Chondrocyte (in vitro differentiated cells): Measurements from ENCODE around the gene PSIP1. TPM values are rescaled to one million over a fixed set of nuclear protein-coding genes. Genes with fewer than 3 reads are reported as not detected.

Source experiments
- DNase-seq: peaks from one replicate; pipeline ENCODE4 v3.0.0; 2021; ENCODE audit warnings: mixed read lengths, low spot score
- H3K27ac Mint-ChIP-seq: one replicate; pipeline ENCODE4 v1.8.0; 2021; ENCODE audit warnings: mild to moderate bottlenecking, moderate library complexity, mixed read lengths; ENCODE audit not compliant: unreplicated experiment
- H3K27me3 Mint-ChIP-seq: 2 replicates; pipeline ENCODE4 v1.8.0; 2021; ENCODE audit warnings: low read depth, mixed read lengths
- H3K36me3 Mint-ChIP-seq: 2 replicates; pipeline ENCODE4 v1.8.0; 2021; ENCODE audit warnings: low read depth, mixed read lengths
- H3K4me1 Mint-ChIP-seq: 2 replicates; pipeline ENCODE4 v1.8.0; 2021; ENCODE audit warnings: low read depth, mild to moderate bottlenecking, mixed read lengths
- H3K4me3 Mint-ChIP-seq: one replicate; pipeline ENCODE4 v1.8.0; 2021; ENCODE audit warnings: mild to moderate bottlenecking, moderate library complexity, mixed read lengths; ENCODE audit not compliant: unreplicated experiment
- H3K9me3 Mint-ChIP-seq: 2 replicates; pipeline ENCODE4 v1.8.0; 2021; ENCODE audit warnings: low read depth, mixed read lengths
- total RNA-seq: library from RNA; stranded (reverse); gene quantifications from 3 replicates; pipeline ENCODE4 v1.2.1, GENCODE V29; 2021
- TF ChIP-seq, protein P1 (sequence below): fragments of 200-600 bp; sonication (generic); IDR thresholded peaks from 2 replicates; pipeline ENCODE4 v1.5.0; 2021; ENCODE audit warnings: antibody characterized with exemption, mild to moderate bottlenecking, moderate library complexity

PSIP1 gene
- total RNA-seq, 1 donor from 2014 or later, result 40.3 TPM

DNA sequence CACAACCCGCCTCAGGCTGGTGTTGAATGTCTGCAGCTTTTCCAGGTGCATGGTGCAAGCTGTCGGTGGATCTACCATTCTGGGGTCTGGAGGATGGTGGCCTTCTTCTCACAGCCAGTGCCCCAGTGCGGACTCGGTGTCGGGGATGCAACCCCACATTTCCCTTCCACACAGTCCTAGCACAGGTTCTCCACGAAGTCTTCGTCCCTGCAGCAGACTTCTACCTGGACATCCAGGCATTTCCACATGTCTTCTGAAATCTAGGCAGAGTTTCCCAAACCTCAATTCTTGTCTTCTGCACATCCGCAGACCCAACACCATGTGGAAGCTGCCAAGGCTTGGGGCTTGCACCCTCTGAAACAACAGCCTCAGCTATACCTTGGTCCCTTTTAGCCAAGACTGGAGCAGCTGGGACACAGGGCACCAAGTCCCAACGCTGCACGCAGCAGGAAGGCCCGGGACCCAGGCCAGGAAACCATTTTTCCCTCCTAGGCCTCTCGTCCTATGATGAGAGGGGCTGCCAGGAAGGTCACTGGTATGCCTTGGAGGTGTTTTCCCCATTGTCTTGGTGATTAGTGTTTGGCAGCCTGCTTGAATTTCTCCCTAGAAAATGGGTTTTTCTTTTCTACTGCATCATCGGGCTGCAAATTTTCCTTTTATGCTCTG, 18.2 kb downstream of the PSIP1 start:
- peaks cover 5% of the 10 kb centered on the region for H3K36me3 Mint-ChIP-seq
- DNase-seq, result no peak
- H3K27me3 Mint-ChIP-seq, result no peaks in the 10 kb centered on the region
- peaks cover 25% of the 10 kb centered on the region for H3K4me1 Mint-ChIP-seq
- TF ChIP-seq, protein P1, sequence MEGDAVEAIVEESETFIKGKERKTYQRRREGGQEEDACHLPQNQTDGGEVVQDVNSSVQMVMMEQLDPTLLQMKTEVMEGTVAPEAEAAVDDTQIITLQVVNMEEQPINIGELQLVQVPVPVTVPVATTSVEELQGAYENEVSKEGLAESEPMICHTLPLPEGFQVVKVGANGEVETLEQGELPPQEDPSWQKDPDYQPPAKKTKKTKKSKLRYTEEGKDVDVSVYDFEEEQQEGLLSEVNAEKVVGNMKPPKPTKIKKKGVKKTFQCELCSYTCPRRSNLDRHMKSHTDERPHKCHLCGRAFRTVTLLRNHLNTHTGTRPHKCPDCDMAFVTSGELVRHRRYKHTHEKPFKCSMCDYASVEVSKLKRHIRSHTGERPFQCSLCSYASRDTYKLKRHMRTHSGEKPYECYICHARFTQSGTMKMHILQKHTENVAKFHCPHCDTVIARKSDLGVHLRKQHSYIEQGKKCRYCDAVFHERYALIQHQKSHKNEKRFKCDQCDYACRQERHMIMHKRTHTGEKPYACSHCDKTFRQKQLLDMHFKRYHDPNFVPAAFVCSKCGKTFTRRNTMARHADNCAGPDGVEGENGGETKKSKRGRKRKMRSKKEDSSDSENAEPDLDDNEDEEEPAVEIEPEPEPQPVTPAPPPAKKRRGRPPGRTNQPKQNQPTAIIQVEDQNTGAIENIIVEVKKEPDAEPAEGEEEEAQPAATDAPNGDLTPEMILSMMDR, result no peak
- no peak overlapping the region for H3K27ac Mint-ChIP-seq
- H3K9me3 Mint-ChIP-seq, result no peaks in the 10 kb centered on the region
- H3K4me3 Mint-ChIP-seq, result no peak overlapping the region

GRCh38 chr9:15491950-15492349, 18.8 kb downstream of the PSIP1 start:
- no peak for DNase-seq
- Mint-ChIP-seq H3K27me3 (no peaks in the 10 kb centered on the region), H3K27ac (no peak overlapping the region), H3K4me1 (peaks cover 21% of the 10 kb centered on the region), H3K4me3 (no peak overlapping the region), H3K9me3 (no peaks in the 10 kb centered on the region), H3K36me3 (peaks cover 5% of the 10 kb centered on the region)
- TF ChIP-seq, protein P1, result no peak

DNA sequence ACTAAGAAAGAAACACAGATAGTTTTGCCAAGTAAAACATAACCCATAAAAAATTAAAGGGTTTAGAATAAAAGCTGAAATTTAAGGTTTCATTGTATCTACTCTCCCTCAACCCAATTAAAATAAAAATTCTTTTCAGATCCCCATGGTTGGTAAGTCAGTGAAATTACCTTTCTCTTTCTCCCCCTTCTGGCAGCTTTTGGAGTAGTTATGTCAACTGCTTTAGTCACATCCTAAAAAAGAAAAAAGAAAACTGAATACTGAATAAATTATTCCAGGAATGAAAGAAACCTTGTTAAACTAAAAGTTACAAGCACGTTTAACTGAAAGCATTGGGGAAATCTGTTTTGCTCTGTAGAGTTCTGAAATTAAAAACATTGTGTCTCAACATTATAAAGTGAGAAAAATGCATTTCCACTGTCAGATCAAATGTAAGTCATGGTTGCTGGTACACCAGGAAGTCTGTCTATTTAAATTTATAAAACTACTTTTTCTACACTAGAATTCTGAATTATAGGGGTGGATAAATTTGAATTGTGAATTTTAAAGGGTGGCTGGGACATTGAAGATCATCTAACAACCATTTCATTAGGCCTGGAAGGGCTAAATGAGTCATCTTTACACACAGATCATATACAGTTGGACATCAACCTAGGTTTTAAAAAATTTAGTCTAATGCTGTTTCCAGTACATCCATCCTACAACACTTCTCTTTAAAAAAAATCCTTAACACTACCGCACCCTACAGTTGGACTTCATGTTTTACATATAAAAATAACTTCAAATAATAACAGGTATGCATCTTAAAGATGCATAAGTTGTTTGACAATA, 24.7 kb downstream of the PSIP1 start:
- Mint-ChIP-seq H3K36me3 (peaks cover 8% of the 10 kb centered on the region), H3K9me3 (no peaks in the 10 kb centered on the region), H3K27ac (peak overlapping the region; percentile 55), H3K4me3 (no peak overlapping the region), H3K4me1 (peaks cover 13% of the 10 kb centered on the region), H3K27me3 (no peaks in the 10 kb centered on the region)
- DNase-seq, result no peak
- TF ChIP-seq, protein P1, result peak; percentile 84

- no peak for DNase-seq
- Mint-ChIP-seq H3K27ac (no peak overlapping the region), H3K27me3 (no peaks in the 10 kb centered on the region), H3K4me1 (peaks cover 21% of the 10 kb centered on the region), H3K4me3 (no peak overlapping the region), H3K9me3 (no peaks in the 10 kb centered on the region), H3K36me3 (peaks cover 8% of the 10 kb centered on the region)
- TF ChIP-seq, protein P1, result no peak
Observed at GRCh38 chr9:15484802-15485201, 26.0 kb downstream of the PSIP1 start.

DNA sequence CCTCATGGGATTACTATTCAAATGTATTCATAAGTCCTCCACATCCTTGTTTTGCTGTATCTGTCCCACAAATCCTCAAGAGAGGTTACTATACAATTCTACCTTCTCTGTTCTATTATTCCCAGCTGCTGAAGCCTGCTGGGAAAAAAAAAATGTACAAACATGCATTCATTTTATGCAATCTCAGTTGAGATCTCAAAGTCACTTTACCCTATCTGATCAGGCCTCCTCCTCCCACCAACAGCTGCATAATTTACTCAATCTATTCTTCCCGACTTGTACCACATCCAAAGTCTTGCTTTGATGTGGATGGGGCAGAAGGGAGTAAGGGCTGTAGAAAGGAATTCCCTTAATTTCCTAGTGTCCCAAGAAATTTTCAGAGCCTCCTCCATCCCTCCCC, 28.6 kb downstream of the PSIP1 start:
- no peak for DNase-seq
- H3K4me1 Mint-ChIP-seq, result peaks cover 28% of the 10 kb centered on the region
- no peak overlapping the region for H3K27ac Mint-ChIP-seq
- no peaks in the 10 kb centered on the region for H3K27me3 Mint-ChIP-seq
- TF ChIP-seq, protein P1, result no peak
- peaks cover 8% of the 10 kb centered on the region for H3K36me3 Mint-ChIP-seq
- H3K4me3 Mint-ChIP-seq, result no peak overlapping the region
- no peaks in the 10 kb centered on the region for H3K9me3 Mint-ChIP-seq
